PFSK-1 (cell line): ENCODE data around the gene COL18A1.

ENCODE experiments used
- POLR2AphosphoS5 ChIP-seq: IDR thresholded peaks from 2 replicates; pipeline ENCODE4 v1.6.1; 2012; ENCODE audit warnings: low read depth, mild to moderate bottlenecking, control low read depth, low read length, moderate library complexity
- TF ChIP-seq, protein P1 (sequence below), 2 experiments: IDR thresholded peaks; 2 replicates each; pipeline versions ENCODE4 v1.6.1 to v1.8.0; 2011 to 2012; ENCODE audit warnings: low read depth in 2 of 2, low read length in 2 of 2, control low read depth in 1 of 2, inconsistent platforms in 1 of 2, mild to moderate bottlenecking in 1 of 2, moderate library complexity in 1 of 2; ENCODE audit not compliant: insufficient read depth in 1 of 2

DNA sequence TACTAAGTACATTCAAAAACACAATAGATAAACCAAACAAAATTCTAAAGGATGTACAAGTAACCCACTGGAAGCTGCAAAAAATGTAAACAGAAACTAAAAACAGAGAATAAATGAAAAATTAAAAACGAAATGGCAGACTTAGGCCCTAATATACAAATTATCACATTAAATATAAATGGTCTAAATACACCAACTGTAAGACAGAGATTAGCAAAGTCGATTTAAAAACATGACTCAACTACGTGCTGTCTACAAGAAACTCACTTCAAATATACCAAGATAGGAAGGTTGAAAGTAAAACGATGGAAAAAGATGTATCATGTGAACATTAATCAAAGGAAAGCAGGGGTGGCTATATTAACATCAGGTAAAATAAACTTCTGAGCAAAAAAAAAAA lies 114.2 kb downstream of the COL18A1 start:
- TF ChIP-seq POLR2AphosphoS5: no peak
- TF ChIP-seq, protein P1, sequence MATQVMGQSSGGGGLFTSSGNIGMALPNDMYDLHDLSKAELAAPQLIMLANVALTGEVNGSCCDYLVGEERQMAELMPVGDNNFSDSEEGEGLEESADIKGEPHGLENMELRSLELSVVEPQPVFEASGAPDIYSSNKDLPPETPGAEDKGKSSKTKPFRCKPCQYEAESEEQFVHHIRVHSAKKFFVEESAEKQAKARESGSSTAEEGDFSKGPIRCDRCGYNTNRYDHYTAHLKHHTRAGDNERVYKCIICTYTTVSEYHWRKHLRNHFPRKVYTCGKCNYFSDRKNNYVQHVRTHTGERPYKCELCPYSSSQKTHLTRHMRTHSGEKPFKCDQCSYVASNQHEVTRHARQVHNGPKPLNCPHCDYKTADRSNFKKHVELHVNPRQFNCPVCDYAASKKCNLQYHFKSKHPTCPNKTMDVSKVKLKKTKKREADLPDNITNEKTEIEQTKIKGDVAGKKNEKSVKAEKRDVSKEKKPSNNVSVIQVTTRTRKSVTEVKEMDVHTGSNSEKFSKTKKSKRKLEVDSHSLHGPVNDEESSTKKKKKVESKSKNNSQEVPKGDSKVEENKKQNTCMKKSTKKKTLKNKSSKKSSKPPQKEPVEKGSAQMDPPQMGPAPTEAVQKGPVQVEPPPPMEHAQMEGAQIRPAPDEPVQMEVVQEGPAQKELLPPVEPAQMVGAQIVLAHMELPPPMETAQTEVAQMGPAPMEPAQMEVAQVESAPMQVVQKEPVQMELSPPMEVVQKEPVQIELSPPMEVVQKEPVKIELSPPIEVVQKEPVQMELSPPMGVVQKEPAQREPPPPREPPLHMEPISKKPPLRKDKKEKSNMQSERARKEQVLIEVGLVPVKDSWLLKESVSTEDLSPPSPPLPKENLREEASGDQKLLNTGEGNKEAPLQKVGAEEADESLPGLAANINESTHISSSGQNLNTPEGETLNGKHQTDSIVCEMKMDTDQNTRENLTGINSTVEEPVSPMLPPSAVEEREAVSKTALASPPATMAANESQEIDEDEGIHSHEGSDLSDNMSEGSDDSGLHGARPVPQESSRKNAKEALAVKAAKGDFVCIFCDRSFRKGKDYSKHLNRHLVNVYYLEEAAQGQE (IDR thresholded peaks at IDR 0.05; ENCODE audit: insufficient read depth in 1 of 2, low read depth in 2 of 2, low read length in 2 of 2): no peak
